ENCODE data around the gene ZDHHC21.
"Not testable (repeated sequence)": the region's sequence is repeated elsewhere in the genome, so short reads cannot be mapped to it uniquely, and the experiment has no call there.

ZDHHC21 gene

DNA sequence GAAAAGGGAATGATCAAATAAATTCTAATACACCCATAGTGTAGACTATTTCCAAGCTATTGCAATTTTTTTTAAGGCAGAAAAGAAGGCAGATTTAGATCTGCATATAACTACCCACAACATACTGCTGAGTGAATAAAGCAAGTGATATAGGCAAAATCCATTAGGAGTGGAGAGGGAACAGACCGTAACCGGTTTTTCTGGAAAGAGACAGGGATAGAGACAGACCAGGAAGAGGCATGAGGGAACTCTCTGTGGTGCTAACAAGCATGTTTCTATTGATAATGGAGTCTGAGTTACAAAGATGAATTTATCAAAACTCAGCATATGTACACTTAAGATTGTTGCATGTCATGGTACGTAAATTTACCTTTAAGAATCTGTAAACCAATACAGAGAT lies 14.5 kb downstream of the ZDHHC21 start:
- no peak for DNase-seq

DNA sequence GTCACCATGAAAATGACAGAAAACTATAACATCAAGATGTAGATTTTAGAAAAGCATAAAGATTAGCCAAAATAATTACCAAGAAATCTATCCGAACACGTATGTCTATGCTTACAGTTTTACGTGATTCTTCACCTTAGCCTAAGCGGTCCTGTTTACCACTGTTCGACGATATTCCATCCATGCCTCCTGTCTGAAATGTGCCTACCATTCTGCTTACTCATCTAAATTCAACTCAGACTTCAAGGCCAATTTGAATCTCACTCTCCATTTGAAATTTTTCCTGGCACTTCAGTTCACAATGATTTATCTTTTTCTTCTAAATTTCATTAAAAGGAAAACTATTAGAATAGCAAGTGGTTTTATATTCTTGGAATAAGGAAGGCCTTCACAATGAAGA lies 15.4 kb downstream of the ZDHHC21 start:
- DNase-seq: no peak

DNA sequence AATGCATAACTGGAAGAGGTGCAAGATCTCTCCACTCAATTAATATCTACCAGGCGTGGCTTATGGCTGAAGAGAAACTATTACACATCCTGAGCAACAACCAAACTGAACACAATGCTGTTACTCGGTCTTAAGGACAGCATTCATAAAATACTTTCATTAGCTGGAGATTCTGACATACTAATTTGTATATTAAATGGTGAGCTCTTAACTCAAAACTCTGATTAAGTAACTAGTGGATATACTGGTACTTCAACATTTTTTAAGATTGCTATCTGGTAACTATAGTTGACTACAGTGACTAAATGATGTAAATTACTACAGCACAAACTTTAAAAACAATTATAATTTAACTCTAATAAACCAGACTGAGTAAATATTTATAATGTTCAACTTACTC lies 15.8 kb downstream of the ZDHHC21 start:
- no peak for DNase-seq

DNA sequence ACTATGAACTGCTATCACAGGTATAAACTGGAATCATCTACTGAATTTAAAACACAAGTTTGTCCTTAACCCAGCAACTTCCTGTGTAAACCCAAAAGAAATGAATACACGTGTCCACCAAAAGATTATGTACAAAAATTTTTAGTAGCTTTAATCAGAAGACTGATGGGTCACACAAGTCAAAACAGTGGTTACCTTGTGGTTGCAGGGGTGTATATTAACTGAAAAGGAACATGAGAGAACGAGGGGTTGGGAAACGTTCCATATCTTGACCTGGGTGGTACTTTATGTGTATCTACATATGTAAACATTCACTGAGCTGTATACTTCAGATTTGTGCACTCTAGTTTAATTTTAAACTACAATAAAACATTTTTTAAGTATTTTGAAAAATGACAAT lies 18.6 kb downstream of the ZDHHC21 start:
- DNase-seq: no peak

DNA sequence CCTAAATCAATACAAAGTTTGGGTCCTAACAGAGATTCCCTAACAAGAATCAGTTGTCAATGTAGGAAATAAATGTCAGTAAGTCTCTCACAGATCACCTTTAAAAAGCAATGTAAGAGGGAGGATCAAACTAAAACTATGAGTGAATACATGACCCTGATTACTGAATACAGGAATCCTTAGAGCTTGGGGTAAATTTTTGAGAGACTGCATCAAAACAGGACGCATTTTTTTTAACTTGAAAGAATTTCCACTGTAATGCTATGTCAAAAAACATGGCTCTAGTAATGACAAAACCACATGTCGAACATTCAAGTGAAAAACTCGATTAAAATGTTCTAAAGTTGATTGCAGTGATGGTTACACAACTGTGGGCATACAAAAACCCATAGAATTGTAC lies 21.9 kb downstream of the ZDHHC21 start:
- DNase-seq: no peak

DNA sequence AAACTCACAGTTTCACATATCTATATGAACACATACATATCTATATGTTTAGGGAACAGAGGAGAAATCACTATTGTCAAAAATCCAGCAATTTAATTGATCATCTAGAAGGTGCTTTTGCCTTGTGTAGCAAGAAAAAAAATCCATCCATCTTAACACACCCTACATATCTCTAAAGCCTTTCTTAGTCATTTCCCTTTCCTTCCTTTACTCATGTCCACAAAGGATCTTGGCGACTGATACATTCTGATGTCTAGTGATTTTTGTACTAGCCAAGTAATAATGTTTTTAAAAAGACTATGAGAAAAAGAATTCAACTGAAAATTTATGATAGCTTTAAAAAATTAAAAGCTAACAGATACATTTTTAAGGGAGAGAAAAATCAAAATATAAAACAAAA lies 22.5 kb downstream of the ZDHHC21 start:
- no peak for DNase-seq

DNA sequence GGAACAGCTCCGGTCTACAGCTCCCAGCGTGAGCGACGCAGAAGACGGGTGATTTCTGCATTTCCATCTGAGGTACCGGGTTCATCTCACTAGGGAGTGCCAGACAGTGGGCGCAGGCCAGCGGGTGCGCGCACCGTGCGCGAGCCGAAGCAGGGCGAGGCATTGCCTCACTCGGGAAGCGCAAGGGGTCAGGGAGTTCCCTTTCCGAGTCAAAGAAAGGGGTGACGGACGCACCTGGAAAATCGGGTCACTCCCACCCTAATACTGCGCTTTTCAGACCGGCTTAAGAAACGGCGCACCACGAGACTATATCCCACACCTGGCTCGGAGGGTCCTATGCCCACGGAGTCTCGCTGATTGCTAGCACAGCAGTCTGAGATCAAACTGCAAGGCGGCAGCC lies 29.2 kb downstream of the ZDHHC21 start:
- DNase-seq: not testable (repeated sequence)

DNA sequence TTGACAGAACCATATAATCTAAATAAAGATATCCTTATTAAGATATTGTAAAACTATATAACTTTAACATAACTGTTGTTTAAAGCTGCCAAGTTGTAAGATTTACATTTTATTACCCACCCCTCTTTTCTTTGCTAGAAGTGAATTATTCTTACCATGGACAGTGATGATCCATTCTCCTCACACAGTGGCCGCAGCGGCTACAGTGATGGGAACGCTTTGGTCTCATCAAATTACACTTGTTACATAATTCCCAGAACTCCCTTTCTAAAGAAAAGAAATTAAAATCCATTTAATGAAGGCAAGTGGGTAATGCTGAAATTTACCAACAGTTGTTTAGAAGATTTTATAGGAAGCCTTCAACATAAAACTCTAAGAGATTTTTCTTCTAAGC lies 31.2 kb downstream of the ZDHHC21 start:
- DNase-seq: no peak

DNA sequence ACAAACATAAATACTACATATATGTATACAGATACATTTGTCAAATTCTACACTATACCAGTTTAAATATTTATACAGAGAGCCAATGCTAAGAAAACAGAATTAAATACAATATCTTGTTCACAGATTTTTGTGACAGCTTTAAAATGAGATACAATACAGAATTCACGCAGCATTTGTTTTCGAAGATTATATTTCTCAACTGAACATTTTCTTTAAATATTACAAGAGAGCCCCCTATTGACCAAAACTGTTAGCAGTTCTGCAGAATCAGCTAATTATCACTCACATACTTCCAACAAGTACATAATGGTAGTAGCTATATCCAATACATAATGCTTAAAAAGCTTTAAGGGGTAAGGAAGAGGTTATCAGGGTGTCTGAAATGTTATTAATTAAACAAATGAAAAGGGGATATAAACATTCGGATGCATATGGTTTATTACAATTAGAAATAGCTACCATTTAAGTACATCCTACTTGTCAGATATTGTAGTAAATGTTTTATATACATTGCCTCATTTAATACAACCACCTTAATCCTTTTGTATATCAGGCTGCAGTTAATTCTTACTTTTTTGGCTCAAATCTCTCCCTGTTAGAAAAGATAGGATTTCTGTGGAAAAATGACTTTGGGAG lies 31.7 kb downstream of the ZDHHC21 start:
- no peak for DNase-seq

DNA sequence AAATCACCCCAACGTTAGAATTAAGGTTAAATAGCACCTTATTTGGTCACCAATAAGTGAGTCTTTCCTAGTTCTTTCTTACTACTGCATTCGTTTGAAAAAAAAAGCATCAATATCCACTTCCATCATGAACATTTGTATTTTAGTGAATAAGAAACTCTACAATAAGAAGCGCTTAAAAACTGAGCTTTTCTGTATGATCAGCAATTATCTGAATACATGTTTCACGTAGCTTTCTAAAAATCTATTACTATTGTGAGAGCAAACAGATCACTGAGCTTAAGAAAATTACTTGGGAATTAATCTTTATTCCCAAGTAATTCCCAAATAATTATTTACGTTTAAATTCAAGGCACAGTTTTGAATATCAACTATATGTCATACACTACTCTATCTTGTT lies 32.5 kb downstream of the ZDHHC21 start:
- DNase-seq: no peak

DNA sequence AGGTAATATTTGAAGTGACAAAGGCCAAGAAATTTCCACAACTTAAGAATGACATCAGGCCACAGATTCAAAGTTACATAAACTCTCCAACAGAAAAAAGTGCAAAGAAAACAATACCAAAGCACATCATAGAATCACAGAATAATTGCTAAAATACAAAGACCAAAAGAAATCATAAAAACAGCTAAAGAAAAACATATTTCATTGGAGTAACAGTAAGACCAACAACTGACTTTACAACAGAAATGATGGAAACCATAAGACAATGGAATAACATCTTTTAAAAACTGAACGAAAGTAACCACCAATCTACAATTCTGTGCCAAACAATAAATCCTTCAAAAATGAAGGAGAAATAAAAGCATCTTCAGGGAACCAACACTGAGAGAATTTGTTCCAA lies 38.3 kb downstream of the ZDHHC21 start:
- no peak for DNase-seq

DNA sequence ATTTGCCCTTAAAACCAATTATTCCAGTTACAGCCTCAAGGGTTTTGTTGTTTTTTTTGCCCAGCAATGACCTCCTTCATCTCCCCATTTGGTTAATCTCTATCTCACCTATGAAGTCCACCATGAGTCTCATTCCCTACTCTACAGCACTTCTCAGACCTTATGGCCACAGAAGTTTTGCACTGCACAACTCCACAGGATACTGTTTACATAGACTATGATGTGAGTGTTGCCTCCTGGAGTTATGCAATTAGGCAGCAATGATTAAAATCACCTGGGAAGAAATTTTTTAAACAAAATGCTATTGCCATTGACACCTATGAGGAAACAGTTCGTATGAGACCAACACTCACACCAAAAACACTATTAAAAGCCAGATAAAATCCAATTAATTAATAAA lies 39.7 kb downstream of the ZDHHC21 start:
- no peak for DNase-seq

DNA sequence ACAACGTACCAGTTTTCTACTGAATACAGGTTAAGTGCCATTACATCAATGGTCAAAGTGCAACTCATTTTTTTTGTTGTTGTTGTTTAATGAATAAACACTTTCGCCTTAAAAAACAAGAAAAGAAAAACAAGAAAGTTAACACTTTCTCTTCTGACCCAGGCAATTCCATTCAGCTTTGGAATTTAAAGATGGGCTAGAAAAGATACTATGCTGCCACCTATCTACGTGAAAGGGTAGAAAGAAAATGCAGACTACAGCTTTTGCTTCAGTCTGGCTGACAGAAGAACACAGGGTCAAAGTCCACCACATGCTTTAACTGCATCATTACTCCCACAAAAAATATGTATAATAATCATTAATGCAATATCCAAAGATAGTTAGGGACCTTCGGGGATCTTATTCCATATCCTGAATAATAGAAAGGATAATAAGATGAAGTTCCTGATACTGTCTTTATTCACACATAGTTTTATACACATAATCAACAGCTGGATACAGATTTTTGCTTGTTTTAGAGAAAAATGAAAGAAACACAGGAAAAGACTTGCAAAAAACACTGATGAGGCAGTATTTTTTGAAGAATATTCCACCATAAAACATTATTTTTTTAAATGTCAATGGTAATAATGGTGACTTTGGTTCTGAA lies 40.4 kb downstream of the ZDHHC21 start:
- no peak for DNase-seq

DNA sequence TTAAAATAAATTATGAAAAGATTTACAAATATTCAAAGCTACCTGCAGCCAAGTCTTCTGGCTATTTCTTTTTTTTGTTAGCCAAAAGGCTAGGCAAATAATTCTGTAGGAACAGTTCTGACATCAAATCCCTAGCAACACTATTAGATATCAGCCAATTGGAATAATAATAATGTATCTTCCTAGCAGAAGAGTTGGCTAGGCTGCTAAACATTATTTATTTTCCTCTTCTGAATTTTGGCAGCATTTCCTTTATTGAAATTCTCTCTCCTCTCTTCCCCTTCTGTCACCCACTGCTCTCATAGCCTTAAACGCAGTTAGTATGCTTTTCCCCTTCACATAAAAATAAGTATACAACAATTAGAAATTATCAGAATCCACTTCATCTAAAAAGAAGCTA lies 42.6 kb downstream of the ZDHHC21 start:
- DNase-seq: no peak

DNA sequence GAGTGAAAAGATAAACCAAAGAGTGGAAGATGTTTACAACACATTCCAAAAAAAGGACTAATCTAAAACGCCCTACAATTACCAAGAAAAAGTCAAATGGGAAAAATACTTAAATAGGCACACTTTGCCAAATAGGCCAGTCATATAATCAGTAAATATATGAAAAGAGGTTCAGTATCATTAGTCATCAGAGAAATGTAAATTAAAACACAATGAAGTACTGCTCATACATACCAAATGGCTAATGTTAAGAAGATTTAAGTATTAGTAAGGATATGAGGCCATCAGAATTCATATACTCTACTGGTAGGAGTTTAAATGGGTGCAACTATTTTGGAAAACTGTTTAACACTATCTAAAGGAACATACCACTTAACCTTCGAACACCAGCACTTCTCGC lies 47.6 kb downstream of the ZDHHC21 start:
- DNase-seq: no peak

DNA sequence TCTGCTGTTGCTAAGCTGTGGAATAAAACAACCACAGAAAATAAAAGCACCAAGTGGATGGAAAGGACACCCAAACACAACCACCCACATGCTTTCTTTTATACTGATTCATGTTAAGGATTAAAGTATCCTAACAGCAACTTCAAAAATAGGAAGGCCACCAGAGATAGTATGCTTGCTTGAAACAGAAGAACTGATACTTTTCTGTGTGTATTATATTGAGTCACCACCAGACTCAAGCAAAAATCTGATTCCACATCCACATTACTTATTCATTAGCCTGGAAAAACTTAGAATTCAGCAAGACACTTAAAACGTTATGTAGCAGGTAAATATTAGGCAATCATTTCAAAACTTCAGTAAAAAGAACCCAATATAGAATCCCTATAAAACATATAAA lies 52.3 kb downstream of the ZDHHC21 start:
- no peak for DNase-seq

DNA sequence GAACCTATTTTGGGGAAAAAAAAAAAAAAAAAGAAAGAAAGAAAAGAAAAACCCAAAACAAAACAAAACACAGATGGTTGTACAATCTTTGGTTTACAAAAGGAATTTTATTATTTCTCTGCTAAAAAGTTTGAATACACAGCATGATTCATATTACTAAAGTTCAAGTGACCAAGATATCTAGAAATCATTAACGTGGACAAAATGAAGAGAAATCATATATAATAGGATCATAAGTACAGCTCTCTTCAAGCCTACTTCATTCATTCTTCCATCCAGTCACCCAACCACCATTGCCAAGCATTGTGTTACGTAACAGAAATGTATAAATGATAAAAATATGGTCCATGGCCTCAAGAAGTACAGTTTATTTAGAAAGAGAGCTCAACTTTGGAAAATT lies 52.9 kb downstream of the ZDHHC21 start:
- no peak for DNase-seq

DNA sequence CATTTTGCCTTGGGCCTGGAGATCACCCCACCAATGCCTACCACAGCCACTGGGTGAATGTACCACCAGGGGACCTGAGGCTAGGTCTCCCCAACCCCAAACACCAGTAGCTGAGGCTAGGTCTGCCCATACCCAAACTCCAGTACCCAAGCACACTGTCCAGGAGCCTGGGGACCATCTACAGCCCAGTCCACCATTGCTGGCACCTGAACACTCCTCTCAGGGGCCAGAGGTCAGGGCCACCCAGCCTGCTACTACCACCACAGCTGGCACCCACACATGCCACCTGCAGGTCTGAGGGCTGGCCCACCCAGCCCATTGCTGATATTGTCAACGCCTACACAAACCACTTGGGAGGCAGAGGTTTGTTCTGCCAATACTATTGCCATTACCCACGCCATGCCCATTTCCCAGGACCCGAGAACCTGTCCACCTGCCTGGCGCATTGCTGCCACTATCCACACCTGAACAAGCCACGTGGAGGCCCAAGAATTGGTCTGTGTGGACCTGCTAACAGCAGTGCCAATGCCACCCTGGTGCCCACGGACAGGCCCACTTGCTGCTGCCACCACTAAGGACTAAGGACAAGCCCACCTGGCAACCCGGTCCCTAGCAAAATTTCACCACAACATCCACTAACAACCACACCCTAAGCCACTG lies 59.2 kb downstream of the ZDHHC21 start:
- DNase-seq: no peak

DNA sequence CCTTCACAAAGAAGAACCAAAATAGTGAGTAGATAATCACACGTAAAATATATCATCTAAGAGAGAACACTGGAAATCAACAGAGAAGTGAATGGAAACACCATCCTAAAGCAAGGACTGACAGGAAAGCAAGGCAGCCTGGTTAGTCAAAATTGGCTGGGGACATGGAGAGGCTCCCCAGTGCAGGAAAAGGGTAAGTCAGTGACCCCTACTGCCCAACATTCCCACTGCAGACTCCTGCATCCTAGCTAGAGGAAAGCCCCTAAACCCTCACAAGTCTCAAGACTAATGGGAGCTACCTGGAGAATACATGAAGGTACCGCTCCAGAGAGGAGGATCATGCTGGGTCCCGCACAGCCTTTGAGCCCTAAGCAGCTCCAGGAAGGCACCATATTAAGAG lies 60.1 kb downstream of the ZDHHC21 start:
- no peak for DNase-seq

DNA sequence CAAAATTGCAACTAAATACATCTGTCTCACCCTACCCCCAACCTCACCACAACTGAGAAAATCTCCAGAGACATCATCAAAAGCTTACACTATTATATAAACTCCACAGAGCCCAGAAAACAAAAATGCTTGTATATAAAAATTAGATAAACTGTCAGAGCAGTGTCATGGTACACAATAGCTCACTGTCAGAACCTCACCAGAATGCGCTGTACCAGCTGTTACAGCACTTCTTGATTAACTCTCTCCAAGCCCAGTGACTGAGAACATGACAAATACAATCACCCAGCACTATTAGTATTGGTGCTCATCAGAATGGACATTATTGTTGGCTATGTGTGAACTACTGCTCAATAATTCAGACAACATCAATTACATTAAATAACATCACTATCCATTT lies 65.7 kb downstream of the ZDHHC21 start:
- no peak for DNase-seq

DNA sequence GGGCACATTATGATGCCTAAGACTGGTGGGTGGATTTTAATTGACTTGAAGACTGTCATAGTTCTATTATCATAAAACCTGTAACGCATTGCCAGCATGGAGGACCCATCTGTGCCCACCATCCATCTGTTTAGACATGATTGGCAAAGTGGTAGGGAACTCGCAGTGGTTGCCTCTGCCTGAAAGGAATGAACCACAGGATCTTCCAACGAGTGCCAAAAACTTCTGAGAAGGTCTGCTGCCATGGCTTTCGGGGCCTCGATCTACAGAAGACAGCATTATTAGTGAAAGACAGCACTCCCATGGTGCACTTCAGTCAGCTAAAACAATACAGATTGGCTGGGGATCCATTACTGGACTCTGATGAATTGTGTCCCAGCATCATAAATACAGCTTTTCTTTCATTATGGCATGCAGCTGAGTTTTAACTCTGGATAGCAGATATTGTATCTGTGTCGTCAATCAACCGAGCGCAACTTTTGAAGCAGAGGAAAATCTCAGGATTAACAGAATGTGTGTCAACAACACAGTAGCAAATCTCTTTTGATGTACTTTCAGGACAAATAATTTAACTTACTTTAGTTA lies 74.3 kb downstream of the ZDHHC21 start:
- no peak for DNase-seq

DNA sequence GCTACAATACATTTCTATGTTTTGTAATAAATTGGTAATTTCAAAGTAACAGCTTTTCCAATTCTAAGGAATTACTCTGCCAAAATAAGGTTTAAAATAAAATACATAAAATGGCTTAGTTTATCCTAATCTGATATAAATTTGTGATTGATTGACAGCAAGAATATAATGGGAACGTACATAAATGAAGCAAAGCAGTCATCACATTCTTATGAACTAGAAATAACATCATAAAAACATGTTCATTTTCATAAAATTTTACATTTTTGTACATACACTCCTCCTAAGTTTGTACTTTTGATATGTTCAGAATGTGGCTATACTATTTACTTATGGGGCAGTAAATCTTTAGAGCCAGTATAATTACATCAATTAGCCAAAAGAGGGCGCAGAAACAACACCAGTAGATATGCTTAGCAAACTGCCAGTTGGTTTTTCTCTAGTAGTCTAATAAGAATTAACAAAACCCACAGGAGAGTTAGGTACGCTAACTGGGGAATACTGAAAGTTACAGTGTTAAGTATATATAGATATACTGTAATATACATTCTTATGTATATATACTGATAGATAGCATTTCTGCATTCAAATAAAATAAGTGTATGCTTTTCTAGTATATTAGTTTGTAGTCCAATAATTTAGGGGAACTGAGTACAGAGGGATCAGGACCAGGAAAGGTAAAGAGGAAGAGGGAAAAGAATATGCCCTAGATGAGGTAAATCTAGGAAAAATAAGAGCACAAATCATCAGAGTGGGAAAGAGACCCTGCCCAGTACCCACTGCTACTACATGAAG lies 76.8 kb downstream of the ZDHHC21 start:
- no peak for DNase-seq

DNA sequence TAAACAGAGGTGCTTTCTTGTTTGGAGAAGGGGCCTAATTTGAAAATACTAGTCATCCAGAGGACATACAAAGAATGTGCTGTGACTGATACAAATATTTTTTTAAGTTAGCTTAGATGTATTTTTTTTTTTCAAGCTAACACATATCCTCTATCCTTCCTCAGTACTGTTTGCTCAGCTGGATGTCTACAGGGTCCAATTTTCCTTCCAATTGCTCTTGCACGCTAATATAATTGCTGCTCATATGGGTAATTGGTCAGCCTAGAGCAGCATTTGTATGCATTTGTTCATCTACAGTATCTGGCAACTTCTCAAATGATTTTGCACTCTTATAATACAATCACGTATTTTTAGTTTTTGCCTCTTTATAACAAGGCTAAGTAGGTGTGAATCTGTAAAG lies 84.7 kb downstream of the ZDHHC21 start:
- DNase-seq: no peak
